Prostate gland (tissue), 2 donors: Measurements from ENCODE around the gene CD101.

ENCODE experiments used
- CTCF ChIP-seq, 4 experiments: fragments of 200-600 bp in 2 of 4; fragments of 450-650 bp in 2 of 4; sonication (generic) in 2 of 4; IDR thresholded peaks; 1 replicate in 3 of 4; 2 replicates in 1 of 4; pipeline ENCODE4 v1.5.1; 2016 to 2019; ENCODE audit warnings: antibody characterized with exemption in 4 of 4, mild to moderate bottlenecking in 2 of 4, moderate library complexity in 2 of 4
- POLR2A ChIP-seq: fragments of 450-650 bp; IDR thresholded peaks from one replicate; pipeline ENCODE4 v1.6.1; 2016; ENCODE audit warnings: antibody characterized with exemption, mild to moderate bottlenecking

- no peak for TF ChIP-seq CTCF (IDR thresholded peaks at IDR 0.05)
- TF ChIP-seq POLR2A, result no peak
These were observed 75.1 kb downstream of the CD101 start for GRCh38 chr1:117076648-117077047.
